GM21717 (cell line): Measurements from ENCODE around the gene MTA2.
"Not testable (repeated sequence)": the region's sequence is repeated elsewhere in the genome, so short reads cannot be mapped to it uniquely, and the experiment has no call there.

Experiments used
- ATAC-seq: cut with Tn5 transposase; IDR thresholded peaks from one replicate; pipeline ENCODE4 v1.9.1; 2021; ENCODE audit warnings: mild to moderate bottlenecking, moderate library complexity; ENCODE audit not compliant: unreplicated experiment

The MTA2 gene

DNA sequence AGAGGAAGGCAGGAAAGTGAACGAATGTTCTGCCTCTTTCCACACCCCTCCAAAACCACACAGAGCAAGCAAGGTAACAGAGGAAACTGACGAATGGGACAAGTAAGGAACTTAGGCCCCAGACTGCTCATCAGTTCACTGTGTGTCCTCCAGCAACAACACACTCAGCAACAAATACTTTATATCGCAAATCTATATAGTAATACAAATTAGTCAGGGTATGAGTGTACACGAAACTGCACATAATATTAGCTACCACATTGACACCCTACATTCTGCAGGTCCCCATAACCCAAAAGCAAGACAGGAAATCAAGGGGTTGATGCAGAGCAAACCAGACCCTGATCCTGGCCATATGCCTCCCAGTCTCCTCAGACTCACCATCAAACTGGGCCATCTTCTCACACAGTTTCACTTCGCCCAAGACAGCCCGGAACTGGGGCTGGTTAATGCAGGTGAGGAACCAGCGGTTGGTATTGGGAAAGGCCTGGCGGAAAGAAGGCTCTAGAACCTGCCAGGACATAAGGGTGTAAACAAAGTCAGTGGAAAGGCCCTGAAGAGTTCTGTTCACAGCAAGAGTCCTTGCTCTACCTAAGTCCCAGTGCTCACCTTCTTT, 34.5 kb downstream of the MTA2 start:
- ATAC-seq, result no peak

DNA sequence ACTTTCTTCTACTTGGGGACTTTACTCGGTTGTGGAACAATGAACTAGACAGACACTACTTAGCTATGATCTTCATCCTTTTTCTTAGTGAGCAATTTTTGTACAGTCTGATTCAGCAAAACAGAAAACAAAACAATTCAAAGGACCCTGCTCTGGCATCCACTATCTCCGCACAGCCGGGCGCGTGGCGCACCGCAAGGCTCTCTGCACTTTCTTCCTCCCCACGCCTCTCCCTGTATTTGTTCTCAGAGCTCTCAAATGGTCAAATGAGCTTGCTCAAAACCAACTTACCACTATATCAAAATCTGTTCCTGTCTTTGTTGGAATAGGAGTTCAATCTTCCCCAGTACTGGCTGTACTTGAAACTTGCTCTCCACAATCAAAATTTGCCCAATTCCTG, 35.4 kb downstream of the MTA2 start:
- ATAC-seq, result no peak

DNA sequence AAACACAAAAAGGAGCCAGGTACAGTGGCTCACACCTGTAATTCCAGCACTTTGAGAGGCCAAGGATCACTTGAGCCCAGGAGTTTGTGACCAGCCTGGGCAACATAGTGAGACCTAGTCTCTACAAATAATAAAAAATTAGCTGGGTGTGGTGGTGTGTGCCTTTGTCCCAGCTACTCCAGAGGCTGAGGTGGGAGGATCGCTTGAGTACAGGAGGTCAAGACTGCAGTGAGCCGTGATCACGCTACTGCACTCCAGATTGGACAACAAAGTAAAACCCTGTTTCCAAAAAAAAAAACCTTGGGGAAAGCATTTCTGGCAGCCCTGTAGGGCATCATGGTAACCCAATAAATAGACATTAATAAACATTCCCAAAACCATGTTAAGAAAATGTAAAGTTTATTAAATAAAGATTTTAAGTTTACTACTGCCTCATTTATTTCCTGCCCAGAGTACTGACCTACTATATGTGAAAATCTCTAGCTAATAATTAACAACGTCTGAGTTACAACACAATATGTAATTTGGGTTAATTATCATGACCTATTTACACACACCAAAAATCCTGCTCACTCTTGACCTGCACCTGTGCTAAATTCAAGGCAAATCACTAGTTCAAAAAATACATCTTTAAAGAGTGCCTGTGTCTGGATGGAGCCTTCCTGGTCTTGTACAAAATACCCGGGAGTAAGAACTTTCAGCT, 36.4 kb downstream of the MTA2 start:
- ATAC-seq, result no peak

DNA sequence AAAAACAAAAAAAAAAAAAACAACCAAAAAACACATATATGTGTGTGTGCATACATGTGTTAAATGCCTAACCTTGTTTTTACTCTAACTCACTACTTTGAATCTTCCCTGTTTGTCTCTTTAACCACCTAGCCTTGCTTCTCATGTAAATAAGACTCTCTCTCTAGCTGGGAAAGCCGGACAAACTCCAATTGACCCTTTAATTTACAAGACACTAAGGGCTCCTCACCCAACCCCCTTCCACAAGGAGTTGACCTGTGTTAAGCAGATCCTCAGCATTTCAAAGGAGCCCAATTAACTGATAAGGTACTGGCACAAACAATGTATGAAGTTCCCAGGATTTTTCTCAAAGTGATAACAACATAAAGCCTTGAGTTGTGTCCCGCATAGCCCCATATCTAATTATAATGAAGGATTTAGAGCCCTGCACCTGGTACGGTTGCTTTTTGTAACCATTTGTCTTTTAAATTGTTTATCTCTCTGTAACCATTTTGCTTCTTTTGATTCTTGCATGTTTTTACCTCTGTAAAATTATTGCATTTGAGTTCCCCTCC, 39.9 kb downstream of the MTA2 start:
- not testable (repeated sequence) for ATAC-seq

DNA sequence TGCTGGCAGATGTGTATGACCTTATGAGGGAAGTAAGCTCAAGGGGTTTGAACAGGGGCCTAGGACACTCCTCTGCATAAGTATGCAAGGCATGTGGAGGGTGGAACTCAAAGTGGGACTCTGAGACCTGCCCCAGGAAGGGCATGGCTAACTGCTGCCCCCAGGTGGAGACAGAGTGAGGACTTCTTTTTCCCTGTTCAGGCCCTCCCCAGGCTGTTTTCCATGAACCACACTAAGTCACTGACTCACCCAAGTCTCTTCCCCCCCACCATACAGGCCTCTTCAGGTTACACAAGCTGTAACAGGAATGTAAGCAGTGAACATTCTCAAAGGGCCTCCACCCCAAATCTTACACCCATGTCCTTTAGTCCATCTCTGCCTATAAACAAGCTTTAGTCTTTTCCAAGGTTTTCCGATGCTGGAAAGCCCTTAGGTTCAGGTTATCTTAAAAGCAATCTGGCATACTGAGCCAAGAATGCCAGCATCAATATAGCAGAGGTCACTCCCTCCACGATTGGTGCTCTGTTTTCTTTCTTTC, 41.0 kb downstream of the MTA2 start:
- no peak for ATAC-seq

DNA sequence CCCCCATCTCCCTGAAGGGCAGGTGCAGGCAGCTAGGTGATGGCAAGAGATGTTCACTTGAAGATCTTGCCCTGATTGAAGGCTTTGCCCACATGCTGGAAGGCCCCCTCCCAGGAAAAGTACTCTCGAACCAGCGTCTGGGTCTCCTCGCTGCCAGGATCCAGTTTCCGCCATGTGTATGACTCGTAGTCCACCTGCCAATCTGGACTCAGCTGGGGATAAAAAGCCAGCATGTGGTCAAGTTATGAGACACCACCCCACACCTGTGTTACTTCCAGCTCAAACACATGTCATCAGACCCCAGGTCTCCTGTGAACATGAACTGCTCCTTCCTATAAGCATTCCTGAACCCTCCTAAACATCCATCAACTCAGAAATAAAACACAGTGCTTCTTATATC, 42.0 kb downstream of the MTA2 start:
- ATAC-seq, result not testable (repeated sequence)

DNA sequence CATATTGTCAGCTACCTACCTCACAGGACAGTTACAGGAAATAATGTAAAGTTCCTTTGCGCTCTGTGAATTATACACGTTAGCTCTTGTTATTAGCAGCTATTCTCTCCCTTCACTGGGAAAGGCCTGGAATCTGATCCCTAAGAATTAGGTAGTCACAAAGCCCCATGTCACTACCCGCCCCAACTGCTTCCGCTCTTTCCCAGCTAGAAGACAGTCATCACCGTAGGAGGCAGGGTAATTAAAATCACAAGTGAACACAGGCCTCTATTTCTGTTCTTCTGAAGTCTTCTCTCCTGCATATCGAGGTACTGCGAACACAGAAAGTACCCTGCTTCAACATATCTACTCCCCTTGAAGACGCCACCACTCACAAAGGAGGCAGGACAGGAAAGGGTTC, 42.5 kb downstream of the MTA2 start:
- ATAC-seq, result no peak

DNA sequence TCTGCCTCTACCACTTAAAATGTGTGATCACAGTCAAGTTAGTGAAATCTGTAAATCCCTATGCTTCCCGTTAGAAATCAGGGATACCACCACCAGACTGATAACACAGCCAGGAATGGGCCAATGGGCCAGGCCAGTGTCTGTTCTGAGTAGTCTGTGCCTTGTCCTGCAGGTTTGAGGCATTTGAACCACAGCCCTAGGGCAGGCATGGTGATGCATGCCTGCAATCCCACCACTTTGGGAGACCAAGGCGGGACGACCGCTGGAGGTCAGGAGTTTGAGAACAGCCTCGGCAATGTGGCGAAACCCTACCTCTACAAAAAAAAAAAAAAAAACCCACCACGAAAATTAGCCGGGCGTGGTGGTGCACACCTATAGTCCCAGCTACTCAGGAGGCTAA, 43.0 kb downstream of the MTA2 start:
- no peak for ATAC-seq

DNA sequence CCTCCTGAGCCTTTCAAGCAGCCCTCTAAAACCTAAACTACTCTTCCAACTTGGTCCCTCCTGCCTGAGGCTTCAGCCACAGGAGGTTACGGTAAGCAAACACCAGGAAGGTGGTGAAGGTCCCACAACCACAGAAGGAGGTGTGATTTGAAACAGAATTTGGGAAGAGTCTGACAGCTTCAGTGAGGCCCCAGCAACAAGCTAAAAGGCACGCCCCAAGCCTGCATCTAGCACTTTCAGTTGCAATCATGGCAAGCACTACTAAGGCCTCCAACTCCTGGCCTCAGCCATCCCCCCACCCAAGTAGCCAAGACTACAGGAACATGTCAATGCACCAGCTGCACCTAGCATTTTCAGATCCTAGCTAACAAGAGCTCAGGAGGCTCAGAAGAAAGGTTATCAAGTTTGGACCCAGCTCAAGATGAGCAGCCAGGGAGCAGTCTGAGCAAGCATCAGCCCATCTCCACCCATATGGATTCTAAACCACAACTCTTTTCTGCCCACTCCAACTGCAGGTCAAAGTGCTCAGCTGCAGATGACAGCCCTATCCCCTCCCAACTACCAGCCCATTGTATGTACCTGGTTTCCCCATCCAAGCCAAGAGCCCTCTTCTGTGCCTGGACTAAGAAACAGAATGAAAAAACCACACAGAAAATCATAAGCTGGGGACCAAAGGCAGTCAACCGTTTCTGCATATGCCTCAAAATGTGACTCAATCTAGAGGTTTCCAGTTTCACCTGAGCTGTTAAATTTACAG, 44.6 kb downstream of the MTA2 start:
- peak; percentile 25 for ATAC-seq

DNA sequence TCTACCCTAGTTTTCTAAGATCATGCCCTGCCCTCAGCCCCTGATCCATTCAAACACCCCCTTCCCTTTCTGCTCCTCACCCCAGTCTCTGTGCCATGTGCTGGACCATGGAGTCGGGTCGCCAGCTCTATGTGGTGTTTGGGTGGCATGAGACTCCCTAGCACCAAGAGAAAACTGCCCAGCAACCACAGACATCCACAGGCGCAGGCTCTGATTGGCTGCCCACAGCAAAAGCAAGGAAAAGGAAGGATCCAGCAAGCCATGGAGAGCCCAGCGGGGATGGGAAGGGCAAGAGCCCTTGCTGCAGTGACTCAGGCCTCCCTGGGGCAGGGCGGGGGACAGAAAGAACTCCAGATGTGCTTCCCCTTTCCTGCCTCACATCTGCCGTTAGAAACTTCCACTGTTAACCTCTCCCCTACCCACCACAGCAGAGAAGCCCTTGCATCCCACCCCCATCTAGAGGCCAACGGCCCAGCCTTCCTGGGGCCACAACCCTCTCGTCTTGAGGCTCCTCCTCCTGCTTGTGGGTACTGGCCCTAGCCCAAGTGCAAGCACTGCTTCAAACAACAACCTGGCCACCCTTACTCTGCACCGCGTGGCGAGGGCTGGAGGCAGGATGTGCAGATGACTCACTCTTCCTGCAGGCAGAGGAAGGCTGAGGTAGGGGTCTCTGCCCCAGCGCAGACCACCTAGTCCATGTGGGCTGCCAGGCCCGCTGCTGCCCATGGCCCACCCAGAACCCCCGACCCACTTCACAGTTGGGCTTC, 45.4 kb downstream of the MTA2 start:
- peak; percentile 34 for ATAC-seq

DNA sequence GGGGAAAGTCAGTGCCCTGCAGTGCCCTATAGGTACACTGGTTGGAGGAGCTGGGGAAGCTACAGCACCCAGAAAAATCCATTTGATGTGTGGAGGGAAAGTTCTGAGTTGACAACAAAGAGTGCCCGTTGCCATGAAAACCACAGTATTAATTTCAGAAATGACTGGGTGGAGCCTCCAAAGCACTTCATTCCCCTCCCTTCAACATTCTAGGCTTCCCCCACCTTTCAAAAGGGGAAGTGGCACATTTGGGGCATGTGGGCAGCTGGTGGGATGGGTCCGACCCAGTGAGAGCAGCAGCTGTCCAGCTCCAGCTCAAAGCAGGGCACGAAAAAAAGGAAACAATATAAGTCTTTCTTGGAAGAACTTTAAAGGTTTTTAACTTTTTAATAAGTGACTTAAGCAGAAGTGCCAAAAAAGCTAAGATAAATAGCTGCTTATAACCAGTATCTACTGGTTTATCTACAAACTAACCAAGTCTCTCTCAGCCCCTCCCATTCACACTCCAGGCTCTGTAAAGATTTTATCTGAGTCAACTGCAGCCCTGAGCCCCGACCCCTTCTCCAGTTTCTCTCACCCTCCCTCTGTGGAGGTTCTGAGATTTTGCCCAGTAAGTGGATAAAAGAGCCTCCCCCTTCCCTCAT, 46.1 kb downstream of the MTA2 start:
- peak; percentile 30 for ATAC-seq

DNA sequence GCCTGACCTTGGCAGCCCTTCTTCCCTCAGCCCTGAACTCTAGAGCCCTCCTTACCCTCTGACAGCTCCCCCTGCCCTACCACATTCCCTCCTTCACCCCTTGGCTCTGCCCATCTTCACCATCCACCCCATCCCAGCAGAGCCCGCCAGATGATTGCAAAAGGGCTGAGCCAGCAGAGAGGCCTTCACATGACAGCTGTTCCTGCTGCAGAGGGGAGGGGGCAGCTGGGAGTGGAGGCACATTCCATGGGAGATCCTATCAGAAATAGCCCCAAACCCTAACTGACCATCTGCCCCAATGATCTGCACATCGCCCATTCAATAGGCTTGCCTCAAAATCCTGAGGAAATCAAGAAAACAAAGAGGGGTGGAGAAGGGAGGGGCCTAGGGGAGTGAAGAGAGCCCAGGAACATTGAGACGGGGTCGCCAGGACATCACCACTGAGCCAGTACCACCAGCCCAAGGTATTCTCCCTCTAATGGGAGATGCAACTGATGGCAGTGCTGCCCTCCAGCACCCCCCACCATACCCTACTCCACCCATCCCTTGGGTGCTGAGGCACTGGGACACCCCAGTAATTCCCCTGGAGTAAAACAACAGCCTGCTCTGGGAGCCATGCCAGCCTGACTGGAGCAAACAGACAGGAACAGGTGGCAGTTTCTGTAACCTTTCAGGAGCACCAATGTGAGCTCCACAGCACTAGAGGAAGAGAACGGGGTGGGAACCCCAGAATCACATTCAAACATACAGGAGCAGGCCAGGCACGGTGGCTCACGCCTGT, 47.1 kb downstream of the MTA2 start:
- ATAC-seq, result no peak

DNA sequence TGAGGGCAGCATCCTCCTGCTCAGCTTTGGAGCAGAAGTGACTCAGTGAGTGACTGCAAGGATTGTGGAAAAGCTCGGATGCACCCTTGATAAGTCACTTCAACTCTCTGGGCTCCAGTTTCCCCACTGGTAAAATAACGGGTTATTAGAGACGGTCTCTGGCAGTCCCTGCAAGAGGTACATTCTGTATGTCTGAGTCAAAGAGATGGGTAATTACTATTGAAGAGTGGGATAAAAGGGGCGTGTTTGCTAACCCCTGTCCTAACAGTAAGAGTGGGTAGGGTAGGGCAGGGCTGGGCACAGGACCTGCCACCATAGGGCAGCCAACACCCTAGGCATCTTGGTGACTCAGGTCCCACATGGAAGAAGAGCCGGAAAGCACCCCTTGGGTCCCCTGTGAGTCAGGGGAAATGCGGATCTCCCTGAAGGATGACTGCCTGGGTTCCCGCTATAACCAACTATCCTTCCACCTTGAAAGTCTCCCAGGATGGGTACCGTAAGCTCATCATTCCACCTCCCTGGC, 47.8 kb downstream of the MTA2 start:
- no peak for ATAC-seq

DNA sequence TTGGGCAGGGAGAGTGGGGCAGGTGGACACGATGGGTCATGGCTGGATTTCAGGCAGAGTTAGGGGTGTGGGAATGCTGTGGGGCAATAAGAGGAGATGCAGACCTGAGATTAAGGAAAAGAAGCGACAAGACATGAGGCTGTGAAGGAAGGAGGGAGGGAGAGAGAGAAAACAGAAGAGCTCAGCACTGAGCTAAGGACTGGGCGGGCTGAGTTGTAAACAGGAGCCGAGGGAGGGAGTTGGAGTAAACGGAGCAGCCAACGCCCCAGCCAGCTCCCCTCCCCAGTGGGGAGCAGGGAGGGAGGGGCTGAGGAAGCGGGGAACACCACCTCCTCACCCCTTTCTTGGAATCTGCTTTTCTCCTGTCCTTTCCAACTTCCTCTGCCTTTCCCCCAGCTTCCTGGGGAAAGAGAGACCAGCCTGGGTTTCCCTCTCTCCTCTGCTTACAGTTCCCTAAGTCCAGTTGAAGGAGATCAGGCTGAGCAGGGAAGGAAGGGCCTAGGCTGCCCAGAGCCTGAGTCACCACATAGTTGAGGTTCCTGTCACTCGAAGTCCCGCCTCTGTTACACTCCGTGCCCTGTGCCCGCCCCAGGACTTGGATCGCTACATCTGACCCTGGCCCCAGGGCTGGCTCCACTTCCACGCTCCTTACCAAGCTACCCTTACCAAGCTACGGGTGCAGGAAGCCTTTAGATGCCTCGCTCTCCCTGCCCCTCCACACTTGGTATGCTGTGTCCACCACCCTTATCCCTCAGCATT, 48.4 kb downstream of the MTA2 start:
- ATAC-seq, result no peak

DNA sequence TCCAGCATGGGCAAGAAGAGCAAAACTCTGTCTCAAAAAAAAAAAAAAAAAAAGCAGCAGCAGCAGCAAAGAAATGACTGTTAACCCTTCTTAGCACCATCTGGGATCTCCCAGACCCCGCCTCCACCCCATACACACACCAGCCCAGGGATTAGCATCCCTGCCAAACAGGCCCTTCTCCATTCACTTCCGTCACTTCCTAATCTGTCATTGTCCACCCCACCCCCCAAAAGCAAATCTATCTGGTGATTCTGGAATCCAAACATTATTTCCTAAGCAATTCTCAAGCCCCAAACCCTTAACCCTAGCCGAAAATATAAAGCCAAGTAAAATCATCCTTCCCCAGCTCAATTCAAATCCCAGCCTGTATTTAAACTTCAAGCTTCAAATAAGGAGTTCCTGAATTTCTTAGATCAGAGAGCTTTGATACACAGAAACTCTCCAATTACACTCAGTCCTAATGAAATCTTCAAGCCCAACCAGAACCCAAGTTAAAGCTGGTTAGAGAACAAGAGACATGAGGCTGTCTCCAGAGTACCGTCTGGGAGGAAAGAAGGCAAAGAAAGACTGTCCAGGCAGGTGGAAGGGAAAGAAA, 49.1 kb downstream of the MTA2 start:
- no peak for ATAC-seq

DNA sequence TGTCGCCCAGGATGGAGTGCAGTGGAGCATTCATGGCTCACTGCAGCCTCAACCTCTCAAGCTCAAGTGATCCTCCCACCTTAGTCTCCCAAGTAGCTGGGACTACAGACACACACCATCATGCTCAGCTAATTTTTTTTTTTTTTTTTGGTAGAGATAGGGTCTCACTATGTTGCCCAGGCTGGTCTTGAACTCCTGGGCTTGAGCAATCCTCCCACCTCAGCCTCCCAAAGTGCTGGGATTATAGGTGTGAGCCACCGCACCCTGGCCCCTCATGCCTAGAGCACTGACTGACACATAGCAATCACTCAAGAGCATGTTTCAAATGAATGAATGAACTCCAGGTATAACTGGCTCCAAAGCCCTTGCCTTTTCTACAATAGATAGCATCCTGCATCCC, 51.2 kb downstream of the MTA2 start:
- ATAC-seq, result not testable (repeated sequence)

DNA sequence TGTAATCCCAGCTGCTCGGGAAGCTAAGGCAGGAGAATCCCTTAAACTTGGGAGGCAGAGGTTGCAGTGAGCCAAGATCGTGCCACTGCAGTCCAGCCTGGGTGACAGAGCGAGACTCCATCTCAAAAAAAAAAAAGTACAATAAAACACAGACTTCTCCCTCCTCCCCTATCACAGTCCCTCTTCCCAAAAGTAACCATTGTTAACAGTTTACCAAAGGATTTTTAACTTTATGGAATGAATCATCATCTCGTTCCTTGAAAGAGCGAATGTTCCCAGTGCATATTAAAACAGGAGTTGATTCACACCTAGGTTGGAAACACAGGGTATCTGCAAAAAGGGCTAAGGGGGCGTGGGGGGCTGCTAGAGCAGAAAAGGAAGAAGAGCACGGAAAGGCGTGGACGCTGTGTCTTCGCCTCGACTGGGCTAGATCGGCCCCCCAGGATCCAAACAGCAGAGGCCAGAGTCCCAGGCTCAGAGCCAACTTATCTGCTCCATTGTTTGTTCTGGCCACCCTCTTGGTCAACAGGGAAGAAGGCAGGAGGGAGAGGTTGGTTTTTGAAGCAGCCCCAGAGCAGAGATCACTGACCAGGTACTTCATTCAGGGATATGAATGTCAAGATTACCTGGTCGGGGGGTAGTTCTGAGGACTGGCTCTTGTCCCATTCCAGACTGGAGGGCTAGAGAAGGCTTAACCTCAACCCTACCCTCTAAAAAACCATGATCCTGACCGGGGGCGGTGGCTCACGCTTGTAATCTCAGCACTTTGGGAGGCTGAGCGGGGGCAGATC, 52.9 kb downstream of the MTA2 start:
- ATAC-seq, result no peak
